ENCODE measurements around the gene FATE1.

DNA sequence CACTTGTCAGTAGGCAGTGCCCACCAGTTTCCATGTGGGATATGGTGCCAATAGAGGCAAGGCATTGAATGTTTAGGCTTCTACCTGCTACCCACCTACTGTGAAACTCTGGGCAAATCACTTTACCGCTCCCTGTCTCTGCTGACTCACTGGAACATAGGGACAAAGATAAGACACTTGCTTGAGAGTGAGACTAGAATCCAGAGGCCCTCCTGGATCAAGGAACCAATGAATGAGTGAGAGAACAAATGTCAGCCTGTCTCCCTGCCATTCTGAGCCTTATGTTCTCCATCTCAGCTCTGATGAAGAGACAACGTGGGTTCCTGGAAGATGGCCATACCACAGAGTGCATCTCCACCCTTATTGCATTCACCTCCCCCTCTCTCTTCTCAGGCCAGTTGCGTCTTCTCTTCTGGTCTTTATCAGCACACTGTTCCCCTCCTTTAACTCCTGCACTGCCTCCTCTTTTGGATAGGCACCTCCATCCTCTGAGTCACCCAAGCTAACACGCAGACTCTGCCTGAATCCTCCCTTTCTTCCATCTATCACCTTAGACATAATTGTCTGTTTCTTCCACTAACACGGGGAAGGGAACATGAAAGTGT is 35.9 kb upstream of the FATE1 start:
- TF ChIP-seq, protein P1, sequence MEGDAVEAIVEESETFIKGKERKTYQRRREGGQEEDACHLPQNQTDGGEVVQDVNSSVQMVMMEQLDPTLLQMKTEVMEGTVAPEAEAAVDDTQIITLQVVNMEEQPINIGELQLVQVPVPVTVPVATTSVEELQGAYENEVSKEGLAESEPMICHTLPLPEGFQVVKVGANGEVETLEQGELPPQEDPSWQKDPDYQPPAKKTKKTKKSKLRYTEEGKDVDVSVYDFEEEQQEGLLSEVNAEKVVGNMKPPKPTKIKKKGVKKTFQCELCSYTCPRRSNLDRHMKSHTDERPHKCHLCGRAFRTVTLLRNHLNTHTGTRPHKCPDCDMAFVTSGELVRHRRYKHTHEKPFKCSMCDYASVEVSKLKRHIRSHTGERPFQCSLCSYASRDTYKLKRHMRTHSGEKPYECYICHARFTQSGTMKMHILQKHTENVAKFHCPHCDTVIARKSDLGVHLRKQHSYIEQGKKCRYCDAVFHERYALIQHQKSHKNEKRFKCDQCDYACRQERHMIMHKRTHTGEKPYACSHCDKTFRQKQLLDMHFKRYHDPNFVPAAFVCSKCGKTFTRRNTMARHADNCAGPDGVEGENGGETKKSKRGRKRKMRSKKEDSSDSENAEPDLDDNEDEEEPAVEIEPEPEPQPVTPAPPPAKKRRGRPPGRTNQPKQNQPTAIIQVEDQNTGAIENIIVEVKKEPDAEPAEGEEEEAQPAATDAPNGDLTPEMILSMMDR (IDR thresholded peaks at IDR 0.05), result no peak
- TF ChIP-seq POLR2A (IDR thresholded peaks at IDR 0.05), result no peak

Measured in adrenal gland (tissue), 5 donors.